ENCODE measurements around the gene ANAPC2.

ANAPC2 gene

GRCh38 chr9:137126786-137127185 lies 61.6 kb downstream of the ANAPC2 start:
- no peak for DNase-seq (ENCODE audit: low spot score)
